Natural killer cell treated with Interleukin-12 subunit alpha and Interleukin-12 subunit beta and Interleukin-15 and Interleukin-18, amount 100 ng/mL, for 72 hours (primary cell): ENCODE data around the gene SND1. TPM values are rescaled to one million over a fixed set of nuclear protein-coding genes. Genes with fewer than 3 reads are reported as not detected.
A peak's percentile ranks its signal among the peaks of the same experiment; 100 is the strongest.

ENCODE experiments used
- ATAC-seq, 2 donors: fragments of 150-1000 bp; cut with Tn5 transposase in 1 of 2; sonication (Bioruptor Pico), chemical (Tn5 transposase) in 1 of 2; 2 replicates each; pipeline ENCODE4 v1.10.0; 2021
- DNase-seq: peaks from one replicate; pipeline ENCODE4 v3.0.0; 2022; ENCODE audit warnings: low spot score
- H3K27ac Mint-ChIP-seq, 2 donors: 1 replicate in 1 of 2; 2 replicates in 1 of 2; pipeline ENCODE4 v1.8.0; 2022; ENCODE audit warnings: mixed read lengths in 2 of 2, mild to moderate bottlenecking in 1 of 2, moderate library complexity in 1 of 2
- H3K27me3 Mint-ChIP-seq, 2 donors: 1 replicate in 1 of 2; 2 replicates in 1 of 2; pipeline ENCODE4 v1.8.0; 2022; ENCODE audit warnings: mixed read lengths in 2 of 2
- H3K36me3 Mint-ChIP-seq: one replicate; pipeline ENCODE4 v1.8.0; 2022; ENCODE audit warnings: mixed read lengths
- H3K4me1 Mint-ChIP-seq, 2 donors: 1 replicate in 1 of 2; 2 replicates in 1 of 2; pipeline ENCODE4 v1.8.0; 2022; ENCODE audit warnings: low read depth in 2 of 2, mixed read lengths in 2 of 2, mild to moderate bottlenecking in 1 of 2
- H3K4me3 Mint-ChIP-seq: one replicate; pipeline ENCODE4 v1.8.0; 2022; ENCODE audit warnings: mixed read lengths
- H3K9me3 Mint-ChIP-seq: 2 replicates; pipeline ENCODE4 v1.8.0; 2022; ENCODE audit warnings: mixed read lengths
- total RNA-seq, 2 donors: library from RNA; stranded (reverse); gene quantifications; one replicate each; pipeline ENCODE4 v1.2.3, GENCODE V29; 2022

SND1 gene
- total RNA-seq, 2 donors from 2014 or later: 311 to 347 TPM

- peak; percentile 69 for DNase-seq
- H3K4me3 Mint-ChIP-seq: peak overlapping the region; percentile 79
- ATAC-seq: peak; percentile 95
- no peak overlapping the region for H3K27ac Mint-ChIP-seq
- H3K9me3 Mint-ChIP-seq: no peaks in the 10 kb centered on the region
- peaks cover 8 to 9% of the 10 kb centered on the region in 2 donors for H3K4me1 Mint-ChIP-seq
- no peaks in the 10 kb centered on the region for H3K36me3 Mint-ChIP-seq
- peaks cover 40 to 42% of the 10 kb centered on the region in 2 donors for H3K27me3 Mint-ChIP-seq
Measured at GRCh38 chr7:128135515-128136214, 483.7 kb downstream of the SND1 start.

GRCh38 chr7:128136215-128136597 lies 484.2 kb downstream of the SND1 start:
- Mint-ChIP-seq H3K27me3 (peaks cover 42 to 44% of the 10 kb centered on the region in 2 donors), H3K9me3 (no peaks in the 10 kb centered on the region), H3K4me3 (peak overlapping the region; percentile 79), H3K4me1 (peaks cover 8 to 9% of the 10 kb centered on the region in 2 donors), H3K27ac (no peak overlapping the region), H3K36me3 (no peaks in the 10 kb centered on the region)
- ATAC-seq (peak in 1 of 2 donors; percentile 46), DNase-seq (no peak)

- H3K4me1 Mint-ChIP-seq: peaks cover 8 to 9% of the 10 kb centered on the region in 2 donors
- no peak overlapping the region for H3K27ac Mint-ChIP-seq
- no peak for ATAC-seq
- DNase-seq: no peak
- peaks cover 46 to 48% of the 10 kb centered on the region in 2 donors for H3K27me3 Mint-ChIP-seq
- H3K9me3 Mint-ChIP-seq: no peaks in the 10 kb centered on the region
- no peak overlapping the region for H3K4me3 Mint-ChIP-seq
- no peaks in the 10 kb centered on the region for H3K36me3 Mint-ChIP-seq
Measured at GRCh38 chr7:128137181-128137580, 485.2 kb downstream of the SND1 start.

- no peaks in the 10 kb centered on the region for H3K9me3 Mint-ChIP-seq
- H3K36me3 Mint-ChIP-seq: no peaks in the 10 kb centered on the region
- no peak overlapping the region for H3K27ac Mint-ChIP-seq
- DNase-seq (no peak), ATAC-seq (no peak)
- peaks cover 32 to 46% of the 10 kb centered on the region in 2 donors for H3K27me3 Mint-ChIP-seq
- H3K4me3 Mint-ChIP-seq: no peak overlapping the region
- H3K4me1 Mint-ChIP-seq: peaks cover 7 to 8% of the 10 kb centered on the region in 2 donors
Measured at GRCh38 chr7:128139406-128139805, 487.4 kb downstream of the SND1 start.

GRCh38 chr7:128141683-128142195 lies 489.7 kb downstream of the SND1 start:
- ATAC-seq (no peak), DNase-seq (no peak)
- Mint-ChIP-seq H3K36me3 (no peaks in the 10 kb centered on the region), H3K27me3 (peaks cover 31 to 50% of the 10 kb centered on the region in 2 donors), H3K4me3 (no peak overlapping the region), H3K4me1 (no peaks in the 10 kb centered on the region), H3K9me3 (no peaks in the 10 kb centered on the region), H3K27ac (no peak overlapping the region)

Other genes with a start within 250 kb of the SND1 start
- 10 to 100 TPM; 21.8 TPM for gene GCC1, start 66.6 kb upstream of the SND1 start, total RNA-seq
- 100 to 1,000 TPM in 1 of 2 donors, 10 to 100 TPM in 1; 69.0 to 106 TPM for gene ARF5, start 63.8 kb upstream of the SND1 start, total RNA-seq
- 1 to 10 TPM in 1 of 2 donors, under 1 TPM in 1; 0.39 to 1.4 TPM for gene FSCN3, start 58.5 kb upstream of the SND1 start, total RNA-seq
- not detected for gene PAX4, start 34.1 kb upstream of the SND1 start, total RNA-seq